Panc1 (cell line): Measurements from ENCODE around the gene CBX2. TPM values are rescaled to one million over a fixed set of nuclear protein-coding genes. Genes with fewer than 3 reads are reported as not detected.

ENCODE experiments used
- ATAC-seq: fragments of 200-7000 bp; cut with Tn5 transposase; 2 replicates; pipeline ENCODE4 v1.9.1; 2020; ENCODE audit warnings: mild to moderate bottlenecking, moderate library complexity
- BruUV-seq: library from RNA; stranded (reverse); fragments of 400-500 nt; replicated peaks from 2 replicates; lab custom pipeline; 2021; lab: Mats Ljungman, UMichigan
- CTCF ChIA-PET: fragments of 300-600 bp; sonication (Branson Sonifier 250); formaldehyde crosslinking; loops from one replicate; lab custom pipeline; 2022; ENCODE audit warnings: antibody characterized with exemption; lab: Charles Lee
- POLR2A ChIA-PET: fragments of 300-600 bp; sonication (Branson Sonifier 250); formaldehyde crosslinking; loops from one replicate; lab custom pipeline; 2022; ENCODE audit warnings: antibody characterized with exemption; lab: Charles Lee
- DNase-seq: peaks from one replicate; pipeline ENCODE4 v3.0.0-alpha.2; 2010; ENCODE audit warnings: low read depth, low spot score
- H3K27ac ChIP-seq: 2 replicates; pipeline ENCODE4 v1.5.1; 2011; ENCODE audit warnings: mild to moderate bottlenecking, low read length, inconsistent platforms
- H3K27me3 ChIP-seq: fragments of 200-500 bp; sonication (Bioruptor generic); 2 replicates; pipeline ENCODE4 v1.6.0; 2014; ENCODE audit warnings: low read length, inconsistent platforms; ENCODE audit not compliant: control insufficient read depth, insufficient read depth
- H3K36me3 ChIP-seq: fragments of 200-500 bp; sonication (Bioruptor generic); 2 replicates; pipeline ENCODE4 v1.5.1; 2014; ENCODE audit warnings: inconsistent platforms, mild to moderate bottlenecking, low read length, moderate library complexity; ENCODE audit not compliant: control insufficient read depth, insufficient read depth
- H3K4me1 ChIP-seq: 2 replicates; pipeline ENCODE4 v1.5.1; 2011; ENCODE audit warnings: inconsistent platforms, mild to moderate bottlenecking, low read length, moderate library complexity; ENCODE audit not compliant: control insufficient read depth, insufficient read depth
- H3K4me3 ChIP-seq, 2 experiments: 2 replicates each; pipeline ENCODE4 v1.5.1; 2011 to 2012; ENCODE audit warnings: low read depth in 2 of 2, low read length in 2 of 2, mild to moderate bottlenecking in 2 of 2, inconsistent platforms in 1 of 2, moderate library complexity in 1 of 2
- H3K9me3 ChIP-seq: fragments of 200-500 bp; sonication (Bioruptor generic); 2 replicates; pipeline ENCODE4 v1.5.1; 2014; ENCODE audit warnings: low read depth, mild to moderate bottlenecking, inconsistent platforms, low read length, moderate library complexity; ENCODE audit not compliant: control insufficient read depth, insufficient read depth
- POLR2AphosphoS5 ChIP-seq: IDR thresholded peaks from 2 replicates; pipeline ENCODE4 v1.6.1; 2012; ENCODE audit warnings: mild to moderate bottlenecking, low read depth, low read length, moderate library complexity
- SIN3A ChIP-seq: IDR thresholded peaks from 2 replicates; pipeline ENCODE4 v1.6.1; 2012; ENCODE audit warnings: low read depth, mild to moderate bottlenecking, low read length, moderate library complexity, borderline replicate concordance; ENCODE audit not compliant: insufficient read depth
- TCF7L2 ChIP-seq: IDR thresholded peaks from 2 replicates; pipeline ENCODE4 v1.6.1; 2011; ENCODE audit warnings: mild to moderate bottlenecking, low read depth, low read length, inconsistent platforms
- in situ Hi-C: cut with HindIII; loops from 2 replicates; pipeline ENCODE4 v1.10.0; 2016; ENCODE audit warnings: low sequenced_read_pairs, low pct_unique_long_range_greater_than_20kb
- intact Hi-C: fragments of 100-400 bp; cut with micrococcal nuclease; formaldehyde crosslinking; loops from one replicate; pipeline ENCODE4 v1.10.0; 2022; ENCODE audit not compliant: unreplicated experiment
- total RNA-seq: library from RNA; stranded (reverse); gene quantifications from one replicate; pipeline ENCODE4 v1.2.1, GENCODE V29; 2021; ENCODE audit not compliant: unreplicated experiment
- TF ChIP-seq, protein P1 (sequence below): fragments of 450-650 bp; IDR thresholded peaks from 2 replicates; pipeline ENCODE4 v1.5.1; 2017; ENCODE audit warnings: mild to moderate bottlenecking
- TF ChIP-seq, protein P2 (sequence below), 2 experiments: IDR thresholded peaks; 2 replicates each; pipeline ENCODE4 v1.6.1; 2011 to 2012; ENCODE audit warnings: low read depth in 2 of 2, control low read depth in 1 of 2, low read length in 1 of 2, mild to moderate bottlenecking in 1 of 2, moderate library complexity in 1 of 2; ENCODE audit not compliant: insufficient read depth in 1 of 2

CBX2 gene
- total RNA-seq, 1 experiment from 2014 or later: 9.0 TPM

DNA sequence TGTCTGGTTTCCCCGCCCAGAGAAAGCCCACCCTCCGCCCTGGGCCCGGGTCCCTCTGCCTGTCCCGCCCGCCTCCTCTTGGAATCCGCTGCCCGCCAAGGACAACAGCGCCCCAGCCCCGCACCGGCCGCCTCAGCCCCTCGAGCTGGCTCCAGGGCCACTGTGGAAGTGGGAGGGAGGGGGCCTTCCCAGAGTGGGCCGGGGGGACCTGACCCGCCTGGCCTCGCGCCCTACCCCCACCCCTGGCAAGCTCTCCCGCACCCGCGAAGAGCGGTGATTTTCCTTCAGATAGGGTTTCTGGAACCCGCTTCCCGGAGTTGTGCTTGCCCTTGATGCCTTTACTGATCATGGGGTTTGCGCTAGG lies 21.2 kb downstream of the CBX2 start:
- in situ Hi-C loops: loop anchor here (25.0 kb wide), 1 partner anchor 188 kb away; no protein-coding TSS in a partner anchor
- no peak for DNase-seq

DNA sequence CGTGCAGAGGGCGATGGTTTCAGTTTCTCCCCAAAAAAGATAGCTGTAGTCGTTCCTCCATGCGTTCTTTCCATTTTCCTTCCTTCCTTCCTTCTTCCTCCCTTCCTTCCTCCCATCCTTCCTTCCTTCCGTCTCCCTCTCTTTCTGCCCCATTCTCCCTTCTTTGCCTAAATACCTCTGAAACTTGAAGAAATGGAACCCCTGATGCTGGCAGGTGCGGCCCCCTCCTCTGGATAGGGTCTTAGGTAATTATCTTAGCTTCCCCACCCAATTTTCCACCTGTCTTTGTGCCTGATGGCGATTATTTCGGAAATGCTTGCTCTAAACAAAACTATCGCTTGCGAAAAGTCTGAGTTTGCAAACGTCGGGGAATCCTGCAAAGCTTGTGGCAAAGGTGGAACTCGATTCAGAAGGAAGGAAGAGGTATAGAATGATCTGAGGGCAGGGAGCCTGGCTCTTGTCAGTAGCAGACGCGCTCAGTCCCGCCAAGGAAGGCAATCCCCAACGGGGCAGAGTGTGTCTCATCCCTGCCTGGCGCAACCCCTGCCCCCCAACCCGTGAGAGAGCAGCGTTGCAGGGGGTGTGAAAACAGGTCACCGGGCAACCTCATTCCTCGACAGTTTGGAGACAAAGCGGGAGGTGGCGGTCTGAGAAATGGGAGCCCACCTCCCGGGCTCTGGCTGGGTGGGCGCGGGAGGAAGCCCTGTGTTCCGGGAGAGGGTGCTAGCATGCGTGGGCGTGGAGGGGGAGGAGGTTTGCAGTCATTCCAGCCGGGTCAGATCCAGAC lies 21.8 kb downstream of the CBX2 start:
- H3K36me3 ChIP-seq: peaks cover 3% of the 10 kb centered on the region; the same call in 1 of the 2 replicates
- CTCF ChIA-PET: interaction anchor here (0.5 to 0.7 kb wide), 2 partner anchors 33 to 325 kb away, joined by 3 read pairs; no protein-coding TSS in a partner anchor
- H3K4me1 ChIP-seq: peaks cover 36% of the 10 kb centered on the region
- POLR2A ChIA-PET: no interaction called here
- peak overlapping the region; percentile 35 to 43 for H3K4me3 ChIP-seq
- H3K27me3 ChIP-seq: peaks cover under 1% of the 10 kb centered on the region; the same call in 1 of the 2 replicates
- DNase-seq (no peak), ATAC-seq (no peak)
- TF ChIP-seq, protein P1, sequence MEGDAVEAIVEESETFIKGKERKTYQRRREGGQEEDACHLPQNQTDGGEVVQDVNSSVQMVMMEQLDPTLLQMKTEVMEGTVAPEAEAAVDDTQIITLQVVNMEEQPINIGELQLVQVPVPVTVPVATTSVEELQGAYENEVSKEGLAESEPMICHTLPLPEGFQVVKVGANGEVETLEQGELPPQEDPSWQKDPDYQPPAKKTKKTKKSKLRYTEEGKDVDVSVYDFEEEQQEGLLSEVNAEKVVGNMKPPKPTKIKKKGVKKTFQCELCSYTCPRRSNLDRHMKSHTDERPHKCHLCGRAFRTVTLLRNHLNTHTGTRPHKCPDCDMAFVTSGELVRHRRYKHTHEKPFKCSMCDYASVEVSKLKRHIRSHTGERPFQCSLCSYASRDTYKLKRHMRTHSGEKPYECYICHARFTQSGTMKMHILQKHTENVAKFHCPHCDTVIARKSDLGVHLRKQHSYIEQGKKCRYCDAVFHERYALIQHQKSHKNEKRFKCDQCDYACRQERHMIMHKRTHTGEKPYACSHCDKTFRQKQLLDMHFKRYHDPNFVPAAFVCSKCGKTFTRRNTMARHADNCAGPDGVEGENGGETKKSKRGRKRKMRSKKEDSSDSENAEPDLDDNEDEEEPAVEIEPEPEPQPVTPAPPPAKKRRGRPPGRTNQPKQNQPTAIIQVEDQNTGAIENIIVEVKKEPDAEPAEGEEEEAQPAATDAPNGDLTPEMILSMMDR: no peak
- TF ChIP-seq SIN3A: 0 out of 2 replicates have a peak, but pooled peaks have one; percentile 1
- no peak overlapping the region for H3K27ac ChIP-seq
- intact Hi-C loops: no loop called here
- in situ Hi-C loops: loop anchor here (25.0 kb wide), 1 partner anchor 188 kb away; no protein-coding TSS in a partner anchor
- no peaks in the 10 kb centered on the region for H3K9me3 ChIP-seq
- no TSS peak for BruUV-seq

More for the DNA sequence above, 21.2 kb downstream of the CBX2 start:
- no peaks in the 10 kb centered on the region for H3K27me3 ChIP-seq
- H3K4me1 ChIP-seq: peaks cover 42% of the 10 kb centered on the region
- ChIA-PET CTCF (no interaction called here), POLR2A (no interaction called here)
- no TSS peak for BruUV-seq
- TF ChIP-seq POLR2AphosphoS5 (no peak), SIN3A (no peak)
- no peak overlapping the region for H3K27ac ChIP-seq
- H3K36me3 ChIP-seq: peaks cover 3% of the 10 kb centered on the region; the same call in 1 of the 2 replicates
- intact Hi-C loops: no loop called here
- ATAC-seq: no peak
- peak overlapping the region in 1 of 2 experiments; percentile 11; a peak in 1 of 4 replicates for H3K4me3 ChIP-seq
- no peaks in the 10 kb centered on the region for H3K9me3 ChIP-seq

DNA sequence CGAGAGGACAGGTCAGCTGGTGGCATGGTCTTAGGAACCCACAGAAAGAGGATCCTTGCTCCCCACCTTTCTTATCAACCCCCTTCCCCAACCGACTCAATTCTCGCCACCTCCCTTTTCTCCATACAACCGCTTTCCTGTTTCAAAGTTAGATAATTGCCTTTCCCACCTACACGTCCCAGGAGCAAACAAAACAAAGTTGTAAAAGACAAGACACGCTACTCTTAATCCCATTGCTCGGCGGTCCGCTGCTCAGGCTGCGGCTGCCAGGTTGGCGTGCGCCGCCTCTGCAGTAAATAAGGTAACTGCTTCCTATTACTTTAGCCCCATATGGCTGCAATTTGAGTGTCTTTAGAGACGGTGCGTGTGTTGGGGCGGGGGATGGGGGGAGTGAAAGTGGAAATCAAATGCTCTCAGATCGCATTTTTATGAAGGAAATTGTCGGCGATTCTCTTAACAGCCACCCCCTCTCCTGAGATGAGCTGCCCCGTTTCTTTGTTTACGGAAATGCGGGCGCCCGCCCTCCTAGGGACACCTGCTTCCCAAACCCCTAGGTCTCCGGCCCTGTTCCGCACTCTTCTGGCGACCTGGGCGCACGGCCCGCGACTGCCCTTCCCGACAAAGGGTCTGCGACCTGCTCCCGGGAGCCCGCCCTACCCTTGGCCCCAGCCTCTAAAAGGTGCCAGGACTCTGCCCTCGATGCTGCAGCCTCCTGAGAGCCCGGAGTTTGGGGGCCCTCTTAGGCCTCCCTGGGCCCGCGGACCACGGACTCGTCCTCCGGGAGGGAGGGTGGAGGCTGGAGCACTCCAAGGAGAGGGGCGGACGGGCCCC lies 22.6 kb downstream of the CBX2 start:
- peaks cover 4% of the 10 kb centered on the region; the same call in 1 of the 2 replicates for H3K27me3 ChIP-seq
- peak; percentile 26 for ATAC-seq
- peaks cover 3% of the 10 kb centered on the region; the same call in 1 of the 2 replicates for H3K36me3 ChIP-seq
- DNase-seq: no peak
- intact Hi-C loops: no loop called here
- CTCF ChIA-PET: interaction anchor here (0.5 to 0.9 kb wide), 2 partner anchors 42 to 59 kb away, joined by 3 read pairs; no protein-coding TSS in a partner anchor
- POLR2A ChIA-PET: no interaction called here
- peak overlapping the region; percentile 72 for H3K27ac ChIP-seq
- BruUV-seq: no TSS peak
- peaks cover 34% of the 10 kb centered on the region for H3K4me1 ChIP-seq
- TF ChIP-seq SIN3A (no peak), POLR2AphosphoS5 (no peak), TCF7L2 (no peak)
- TF ChIP-seq, protein P2, sequence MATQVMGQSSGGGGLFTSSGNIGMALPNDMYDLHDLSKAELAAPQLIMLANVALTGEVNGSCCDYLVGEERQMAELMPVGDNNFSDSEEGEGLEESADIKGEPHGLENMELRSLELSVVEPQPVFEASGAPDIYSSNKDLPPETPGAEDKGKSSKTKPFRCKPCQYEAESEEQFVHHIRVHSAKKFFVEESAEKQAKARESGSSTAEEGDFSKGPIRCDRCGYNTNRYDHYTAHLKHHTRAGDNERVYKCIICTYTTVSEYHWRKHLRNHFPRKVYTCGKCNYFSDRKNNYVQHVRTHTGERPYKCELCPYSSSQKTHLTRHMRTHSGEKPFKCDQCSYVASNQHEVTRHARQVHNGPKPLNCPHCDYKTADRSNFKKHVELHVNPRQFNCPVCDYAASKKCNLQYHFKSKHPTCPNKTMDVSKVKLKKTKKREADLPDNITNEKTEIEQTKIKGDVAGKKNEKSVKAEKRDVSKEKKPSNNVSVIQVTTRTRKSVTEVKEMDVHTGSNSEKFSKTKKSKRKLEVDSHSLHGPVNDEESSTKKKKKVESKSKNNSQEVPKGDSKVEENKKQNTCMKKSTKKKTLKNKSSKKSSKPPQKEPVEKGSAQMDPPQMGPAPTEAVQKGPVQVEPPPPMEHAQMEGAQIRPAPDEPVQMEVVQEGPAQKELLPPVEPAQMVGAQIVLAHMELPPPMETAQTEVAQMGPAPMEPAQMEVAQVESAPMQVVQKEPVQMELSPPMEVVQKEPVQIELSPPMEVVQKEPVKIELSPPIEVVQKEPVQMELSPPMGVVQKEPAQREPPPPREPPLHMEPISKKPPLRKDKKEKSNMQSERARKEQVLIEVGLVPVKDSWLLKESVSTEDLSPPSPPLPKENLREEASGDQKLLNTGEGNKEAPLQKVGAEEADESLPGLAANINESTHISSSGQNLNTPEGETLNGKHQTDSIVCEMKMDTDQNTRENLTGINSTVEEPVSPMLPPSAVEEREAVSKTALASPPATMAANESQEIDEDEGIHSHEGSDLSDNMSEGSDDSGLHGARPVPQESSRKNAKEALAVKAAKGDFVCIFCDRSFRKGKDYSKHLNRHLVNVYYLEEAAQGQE (IDR thresholded peaks at IDR 0.05; ENCODE audit: insufficient read depth in 1 of 2, low read depth in 2 of 2, low read length in 1 of 2): no peak
- TF ChIP-seq, protein P1: no peak
- peak overlapping the region; percentile 35 to 43 for H3K4me3 ChIP-seq
- in situ Hi-C loops: no loop called here
- H3K9me3 ChIP-seq: no peaks in the 10 kb centered on the region
